ENCODE measurements around the gene NKX6-1.

The NKX6-1 gene

DNA sequence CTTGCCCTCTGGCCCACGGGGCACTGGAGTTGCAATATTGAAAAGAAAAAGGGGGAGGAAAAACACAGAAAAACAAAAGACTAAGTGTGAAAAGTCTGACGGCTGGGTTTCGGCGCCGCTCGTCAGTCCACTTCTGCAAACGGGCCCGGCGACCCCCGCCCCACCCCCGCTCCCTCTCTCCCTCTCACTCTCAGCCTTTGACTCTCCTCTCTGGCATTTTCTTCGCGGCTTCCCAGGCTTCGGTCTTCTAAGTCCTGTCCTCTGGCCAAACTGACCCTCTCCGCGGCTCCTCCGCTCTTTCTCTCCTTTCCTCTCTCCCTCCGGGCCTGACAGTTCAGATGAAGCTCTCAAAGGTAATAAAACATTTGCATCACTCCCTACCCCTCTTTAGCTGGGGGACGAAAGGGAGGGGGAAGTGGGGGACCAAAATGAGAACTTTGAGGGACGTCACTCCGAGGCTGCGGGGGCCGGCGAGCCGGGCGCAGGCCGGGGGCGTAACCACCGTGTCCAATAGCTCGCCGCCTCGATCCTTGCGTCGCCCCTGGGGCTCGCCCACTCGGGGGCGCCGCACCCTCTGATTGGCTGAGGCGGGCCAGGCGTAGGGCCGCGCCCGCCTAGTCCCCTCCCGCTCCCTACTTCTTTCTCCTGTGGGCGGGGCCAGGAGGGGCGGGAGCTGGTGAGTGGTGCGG is at the start of gene NKX6-1:
NKX6-1 (minus strand) TSS at position 358 of the 689 bp plus-strand sequence. CDS start 1,064 bp downstream, outside the sequence.
- DNase-seq: peak; percentile 82

DNA sequence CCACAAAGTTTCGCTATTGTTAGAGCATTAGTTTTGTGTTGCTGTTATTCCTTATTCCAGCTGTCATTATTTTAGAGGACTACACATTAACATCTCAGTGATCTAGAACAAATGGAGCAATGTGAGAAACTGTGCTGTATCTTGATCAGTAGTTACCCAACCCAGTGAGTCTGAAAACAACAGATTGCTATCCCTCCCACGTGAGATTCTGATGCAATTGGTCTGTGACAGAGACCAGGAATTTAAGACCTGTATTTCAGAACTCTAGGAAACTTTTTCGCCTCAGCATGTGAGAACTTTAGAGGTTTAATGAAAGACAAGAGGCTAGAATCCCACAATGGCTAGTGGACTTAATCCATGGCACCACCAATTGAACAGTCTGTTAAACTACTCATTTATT is 48.1 kb upstream of the NKX6-1 start:
- DNase-seq: no peak

DNA sequence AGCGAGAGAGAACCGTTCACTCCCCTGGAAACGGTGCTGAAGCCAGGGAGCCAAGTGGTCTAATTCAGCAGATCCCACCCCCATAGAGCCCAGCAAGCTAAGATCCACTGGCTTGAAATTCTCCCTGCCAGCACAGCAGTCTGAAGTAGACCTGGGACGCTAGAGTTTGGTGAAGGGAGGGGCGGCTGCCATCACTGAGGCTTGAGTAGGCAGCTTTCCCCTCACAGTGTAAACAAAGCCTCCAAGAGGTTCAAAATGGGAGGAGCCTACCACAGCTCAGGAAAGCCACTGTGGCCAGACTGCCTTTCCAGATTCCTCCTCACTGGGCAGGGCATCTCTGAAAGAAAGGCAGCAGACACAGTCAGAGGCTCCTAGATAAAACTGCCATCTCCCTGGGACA is 46.0 kb upstream of the NKX6-1 start:
- no peak for DNase-seq

DNA sequence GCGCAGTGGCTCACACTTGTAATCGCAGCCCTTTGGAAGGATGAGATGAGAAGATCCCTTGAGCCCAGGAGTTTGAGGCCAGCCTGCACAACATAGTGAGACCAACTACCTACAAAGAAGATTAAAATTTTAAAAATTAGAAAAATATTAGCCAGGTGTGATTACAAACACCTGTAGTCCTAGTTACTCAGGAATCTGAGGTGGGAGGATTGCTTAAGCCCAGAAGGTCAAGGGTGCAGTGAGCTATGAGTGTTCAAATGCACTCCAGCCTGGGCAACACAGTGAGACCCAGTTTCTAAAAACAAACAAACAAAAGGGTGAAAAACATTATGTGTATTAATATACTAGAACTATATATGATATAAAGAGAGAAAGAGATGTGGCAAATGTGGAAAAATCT is 36.8 kb upstream of the NKX6-1 start:
- no peak for DNase-seq

DNA sequence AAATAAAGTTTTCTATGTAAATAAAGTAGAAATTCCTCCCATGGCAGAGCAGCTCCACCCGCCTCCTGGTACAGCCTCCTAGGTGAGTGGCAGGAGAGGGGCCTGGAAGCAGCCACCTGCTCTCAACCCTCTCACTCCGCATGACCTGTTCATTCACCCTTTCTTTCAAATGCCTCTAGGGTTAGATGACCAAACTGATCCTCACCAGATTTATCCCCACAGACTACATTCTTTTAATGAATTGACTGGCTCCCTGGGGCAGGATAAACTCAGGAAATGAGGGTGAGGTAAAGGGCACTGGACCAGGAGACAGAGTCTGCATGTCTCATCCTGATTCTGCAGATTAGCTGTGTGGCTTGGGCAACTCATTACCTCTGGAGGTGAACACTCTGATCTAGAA is 32.6 kb upstream of the NKX6-1 start:
- no peak for DNase-seq

DNA sequence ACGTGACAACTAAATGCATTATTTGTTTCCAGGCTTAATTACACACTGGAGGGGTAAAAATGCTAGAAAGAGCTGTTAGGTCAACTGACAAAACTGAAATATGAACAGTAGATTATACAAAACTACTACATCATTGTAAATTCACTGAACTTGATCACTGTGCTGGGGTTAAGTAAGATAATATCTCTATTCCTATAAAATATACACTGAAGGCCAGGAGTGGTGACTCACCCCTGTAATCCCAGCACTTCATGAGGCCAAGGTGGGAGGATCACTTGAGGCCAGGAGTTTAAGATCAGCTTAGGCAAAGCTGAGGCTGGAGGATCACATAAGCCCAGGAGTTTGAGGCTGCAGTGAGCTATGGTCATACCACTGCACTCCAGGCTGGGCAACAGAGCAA is 31.8 kb upstream of the NKX6-1 start:
- DNase-seq: no peak

DNA sequence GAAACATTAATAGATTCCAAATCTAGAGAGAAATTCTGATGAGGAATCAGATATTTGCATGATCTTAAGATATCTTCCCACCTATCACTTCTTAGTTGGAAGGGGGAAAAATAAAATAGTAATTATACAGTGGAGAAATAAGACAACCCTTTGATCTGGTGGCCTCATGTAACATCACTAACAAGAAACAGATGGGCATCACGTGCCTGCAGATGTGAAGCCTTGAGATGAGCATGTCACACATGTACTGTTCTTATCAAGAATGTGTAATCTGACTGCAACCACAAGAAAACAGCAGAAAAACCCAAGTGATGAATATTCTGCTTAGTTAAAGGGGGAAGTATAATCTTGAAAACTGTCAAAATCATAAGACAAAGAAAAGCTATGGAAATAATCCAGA is 31.4 kb upstream of the NKX6-1 start:
- DNase-seq: no peak

DNA sequence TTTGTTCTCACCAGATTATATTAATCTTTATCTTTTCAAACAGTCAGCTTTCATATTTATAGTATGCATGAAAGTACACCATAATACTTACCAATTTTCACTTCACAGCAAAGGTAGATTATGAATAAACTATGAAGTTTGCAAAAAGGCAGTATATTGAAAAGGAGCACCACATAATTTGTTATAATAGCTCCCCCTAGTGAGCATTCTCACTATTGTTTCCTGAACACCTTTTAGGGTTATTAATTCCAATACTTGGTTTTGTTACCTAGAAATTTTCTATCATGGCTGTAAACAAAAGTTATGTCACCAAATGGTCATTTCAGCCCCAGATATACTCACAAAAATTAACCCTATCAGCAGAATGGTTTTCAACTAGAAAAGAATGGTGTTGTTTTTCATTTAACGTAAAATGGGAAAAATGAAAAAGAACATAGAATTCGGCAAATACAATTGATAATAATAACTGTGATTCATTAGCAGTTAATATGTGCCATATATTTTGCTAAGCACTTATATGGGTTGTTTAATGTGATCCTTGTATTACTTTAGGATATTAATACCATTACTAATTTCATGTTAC is 30.2 kb upstream of the NKX6-1 start:
- DNase-seq: peak; percentile 4

DNA sequence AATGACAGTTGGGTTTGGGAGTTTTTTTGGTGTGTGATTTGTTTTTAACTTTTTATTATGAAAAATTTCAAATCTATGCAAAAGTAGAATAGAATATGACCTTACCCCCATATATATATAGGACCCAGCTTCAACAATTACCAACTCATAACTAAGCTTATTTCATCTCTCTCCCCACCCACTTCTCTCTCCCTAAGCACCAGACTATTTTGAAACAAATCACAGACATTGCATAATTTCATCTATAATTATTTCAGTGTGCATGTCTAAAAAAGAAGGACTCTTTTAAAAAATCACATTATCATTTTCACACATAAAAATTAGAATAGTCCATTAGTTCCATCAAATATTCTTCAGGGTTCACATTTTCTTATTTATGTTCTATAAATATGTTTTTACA is 28.3 kb upstream of the NKX6-1 start:
- no peak for DNase-seq

DNA sequence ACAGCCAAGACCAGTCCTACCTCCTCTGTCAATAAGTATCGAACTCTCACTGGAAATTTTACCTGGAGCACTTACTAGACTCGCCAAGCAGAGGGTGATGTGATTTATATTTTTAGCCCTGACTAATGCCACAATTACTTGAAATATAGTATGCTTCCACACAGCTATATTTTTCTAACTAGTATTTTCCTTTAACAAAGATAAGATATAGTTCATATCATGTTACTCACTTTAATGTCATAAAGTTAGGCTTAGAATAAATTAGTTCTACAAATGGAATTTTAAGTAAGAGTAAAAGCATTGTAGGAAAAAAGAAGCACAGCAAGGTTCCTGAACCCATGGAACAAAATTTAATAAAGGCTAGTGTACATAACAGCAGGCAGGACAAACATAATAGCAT is 16.0 kb upstream of the NKX6-1 start:
- DNase-seq: no peak

DNA sequence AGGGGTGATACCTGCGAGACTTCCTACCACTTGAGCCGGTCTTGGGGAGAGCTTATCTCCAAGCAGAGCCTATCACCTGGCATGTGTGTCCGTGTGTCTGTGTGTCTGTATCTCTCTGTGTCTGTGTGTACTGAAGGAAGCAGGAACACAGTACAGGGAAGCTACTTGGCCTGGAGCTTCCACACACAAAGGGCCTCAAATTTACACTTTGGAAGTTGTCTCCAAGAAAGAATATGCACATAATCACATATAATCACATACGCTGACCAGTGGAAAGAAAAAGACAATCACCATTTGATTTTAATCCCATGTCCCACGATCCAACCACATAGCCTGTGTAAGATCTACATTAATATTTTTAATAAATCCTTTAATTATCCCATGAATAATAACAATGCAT is 13.2 kb upstream of the NKX6-1 start:
- no peak for DNase-seq

DNA sequence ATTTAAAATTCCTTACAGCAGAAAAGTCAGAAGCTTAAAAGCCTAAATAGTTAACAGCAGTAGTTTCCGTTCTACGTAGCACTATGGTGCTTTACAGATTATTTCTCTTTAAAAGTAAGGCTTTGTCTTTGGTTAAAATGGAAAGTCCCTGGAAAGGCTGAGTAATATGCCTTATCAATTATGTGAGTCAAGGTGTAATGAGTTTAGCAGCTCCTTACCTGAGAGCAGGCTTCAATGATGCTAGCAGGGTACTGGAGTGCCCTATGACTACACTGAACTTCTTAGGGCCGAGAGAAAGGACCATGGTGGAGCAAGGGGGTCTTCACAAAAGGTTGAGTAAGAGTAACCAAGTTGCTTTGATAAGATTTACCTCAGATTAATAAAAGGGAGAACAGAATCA is 12.6 kb upstream of the NKX6-1 start:
- no peak for DNase-seq

DNA sequence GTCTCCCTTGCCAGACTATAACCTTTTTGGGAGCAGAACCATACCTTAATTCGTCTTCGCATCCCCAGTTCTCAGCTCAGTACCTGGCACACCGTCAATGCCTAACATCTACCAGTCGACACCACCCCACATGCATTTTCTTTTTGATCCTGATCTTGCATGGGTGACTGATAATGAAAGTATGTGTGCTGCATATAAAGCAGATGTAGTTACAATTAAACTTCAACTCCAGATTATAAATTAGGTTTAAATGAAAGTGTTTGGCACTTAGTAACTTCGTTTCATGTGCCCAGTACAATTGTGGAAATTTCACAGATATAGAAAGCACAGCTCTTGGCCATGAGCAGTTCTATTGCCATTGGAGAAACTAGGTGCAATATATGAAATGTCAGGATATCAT is 8.8 kb upstream of the NKX6-1 start:
- no peak for DNase-seq

DNA sequence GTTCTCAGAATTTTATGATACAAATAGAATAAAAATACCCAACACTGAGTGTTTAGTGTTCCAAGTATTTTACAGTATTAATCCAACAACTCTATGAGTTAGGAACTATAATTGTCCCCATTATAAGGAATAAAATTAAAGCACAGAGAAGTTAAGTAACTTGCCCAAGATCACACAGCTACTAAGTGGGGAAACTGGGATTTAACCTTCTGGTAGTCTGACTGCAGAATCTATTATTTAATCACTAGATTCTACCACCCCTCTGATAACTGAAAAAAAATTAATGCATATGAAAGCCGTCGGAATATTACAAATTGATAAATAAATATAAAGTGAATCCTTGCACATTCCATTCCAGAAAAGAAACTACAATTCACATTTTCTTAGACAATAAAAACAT is 5.7 kb upstream of the NKX6-1 start:
- DNase-seq: no peak

DNA sequence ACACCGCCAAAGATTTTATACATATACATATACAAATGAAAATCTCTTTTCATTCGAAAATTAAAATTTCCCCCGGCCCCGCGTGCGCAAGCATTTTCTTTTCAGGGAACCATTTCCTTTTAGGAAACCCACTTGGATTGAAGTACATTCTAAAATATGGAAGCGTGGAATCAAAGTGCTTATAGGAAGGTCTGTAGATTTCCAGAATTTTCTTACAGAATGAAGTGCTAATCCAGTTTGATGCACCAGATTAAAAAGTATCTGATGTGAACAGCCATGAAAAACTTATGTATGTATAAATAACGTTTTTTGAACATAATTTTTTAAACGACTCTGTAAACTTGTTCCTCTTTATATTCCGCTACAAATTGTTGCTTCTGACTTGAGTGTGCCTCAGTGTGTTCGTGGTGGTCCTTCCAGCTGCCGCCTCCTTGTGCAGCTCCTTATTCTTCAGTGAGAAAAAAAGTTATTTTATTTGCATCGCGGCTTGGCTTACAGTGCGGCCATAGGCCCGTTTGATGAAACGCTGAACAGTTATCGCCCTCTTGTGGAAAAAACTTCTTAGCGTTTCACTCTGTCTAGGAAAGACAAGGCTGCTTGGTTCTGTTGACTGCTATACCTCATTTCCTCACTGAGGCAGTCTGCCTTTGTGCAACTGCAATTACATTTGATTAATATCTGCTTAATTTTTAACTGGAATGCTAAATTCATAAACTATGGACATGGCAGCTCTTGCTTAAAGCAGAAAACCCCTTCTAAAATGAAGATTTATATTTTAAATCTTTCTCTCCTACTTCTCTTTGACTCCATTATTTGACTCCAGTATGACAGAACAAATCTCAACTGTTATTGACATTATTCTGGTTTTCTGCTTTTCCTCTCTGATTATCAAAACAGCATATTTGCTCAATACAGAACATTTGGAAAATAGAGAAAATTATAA is 4.7 kb upstream of the NKX6-1 start:
- DNase-seq: peak; percentile 30

DNA sequence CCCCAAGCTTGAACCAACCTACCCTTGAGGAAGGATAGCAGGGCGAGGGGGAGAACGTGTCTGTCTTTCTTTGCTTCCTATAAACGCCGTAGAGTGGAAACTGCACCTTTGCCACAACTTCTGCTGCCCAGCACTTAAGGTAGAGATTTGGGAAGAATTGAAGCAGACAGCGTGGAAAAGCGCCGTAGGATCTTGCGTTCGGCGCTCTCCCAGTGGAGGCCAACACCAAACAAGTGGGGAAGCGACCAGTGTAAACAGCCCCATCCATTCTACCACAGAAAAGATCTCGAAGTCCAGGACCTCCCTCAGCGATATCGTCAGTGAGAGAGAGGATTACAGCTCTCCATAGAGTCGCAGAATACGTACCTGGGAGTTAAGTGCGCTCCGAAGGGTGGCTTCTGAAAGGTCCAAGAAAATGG is 3.9 kb upstream of the NKX6-1 start:
- no peak for DNase-seq

DNA sequence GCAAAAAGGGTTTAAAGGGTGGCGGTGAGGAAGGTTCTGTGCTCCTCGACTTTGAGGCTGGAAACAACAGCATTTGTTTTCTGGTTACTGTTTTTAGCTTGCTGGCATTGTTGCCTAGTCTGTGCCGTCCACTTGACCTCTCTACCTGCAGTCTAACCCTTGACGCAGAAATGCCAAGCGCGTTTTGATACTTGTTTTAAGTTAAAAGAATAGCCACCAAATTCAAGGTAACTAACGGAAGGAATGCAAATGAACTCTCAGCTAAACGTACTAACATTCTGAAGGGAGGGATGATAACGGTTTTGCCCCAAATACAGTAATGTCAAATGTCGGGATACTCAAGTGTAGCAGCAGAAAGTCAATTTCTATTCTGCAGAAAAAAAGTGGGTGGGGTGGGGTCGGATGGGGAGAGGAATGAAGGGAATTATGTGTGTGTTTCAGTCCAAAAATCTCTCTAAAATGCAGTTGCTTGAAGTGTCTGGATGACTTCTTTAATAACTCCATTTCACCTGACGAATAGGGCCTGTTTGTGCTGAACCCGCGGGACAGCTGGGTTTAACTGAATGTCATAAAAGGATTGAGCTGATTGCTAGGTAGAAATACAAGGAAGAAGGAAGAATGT is 3.4 kb upstream of the NKX6-1 start:
- DNase-seq: no peak

DNA sequence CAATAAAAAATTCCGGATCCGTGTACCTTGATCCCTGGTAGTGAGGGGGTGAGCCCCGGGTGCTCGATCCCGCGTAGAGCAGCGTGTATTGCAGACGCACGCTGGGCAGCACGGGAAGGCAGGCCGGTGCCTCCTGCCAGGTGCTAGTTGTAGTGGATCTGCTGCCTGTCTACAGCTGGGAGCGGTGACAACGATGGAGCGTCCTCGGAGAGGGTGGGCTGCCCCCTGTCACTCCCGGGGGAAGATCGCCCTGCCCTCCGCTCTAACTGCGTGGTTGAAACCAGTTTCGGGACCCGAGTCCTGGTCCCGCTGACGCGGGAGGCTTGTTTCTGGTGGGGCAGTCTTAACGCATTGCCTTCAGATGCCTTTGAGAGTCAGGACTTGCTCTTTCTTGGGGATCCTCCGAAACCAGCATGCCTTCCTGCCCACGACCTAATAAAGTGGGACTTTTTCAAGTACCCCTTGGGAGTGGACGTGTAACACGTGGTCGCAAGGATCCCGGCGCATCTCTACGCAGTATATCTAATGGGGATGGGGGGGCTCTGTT is 2.7 kb upstream of the NKX6-1 start:
- DNase-seq: no peak

DNA sequence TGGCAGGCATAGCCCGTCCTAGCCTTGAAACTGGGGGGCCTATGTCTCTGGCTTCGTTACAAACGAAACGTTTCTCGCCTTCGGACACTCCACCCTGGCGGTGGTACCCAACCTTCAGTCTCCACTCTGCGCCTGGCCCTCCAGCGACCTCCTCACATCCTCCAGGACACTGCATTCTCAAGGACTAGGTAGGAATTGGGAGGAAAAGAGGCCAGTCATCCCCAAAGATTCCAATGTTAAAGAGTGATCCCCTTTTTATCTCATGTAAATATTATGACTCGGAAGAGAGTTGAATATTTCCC is 2.1 kb upstream of the NKX6-1 start:
- DNase-seq: no peak

DNA sequence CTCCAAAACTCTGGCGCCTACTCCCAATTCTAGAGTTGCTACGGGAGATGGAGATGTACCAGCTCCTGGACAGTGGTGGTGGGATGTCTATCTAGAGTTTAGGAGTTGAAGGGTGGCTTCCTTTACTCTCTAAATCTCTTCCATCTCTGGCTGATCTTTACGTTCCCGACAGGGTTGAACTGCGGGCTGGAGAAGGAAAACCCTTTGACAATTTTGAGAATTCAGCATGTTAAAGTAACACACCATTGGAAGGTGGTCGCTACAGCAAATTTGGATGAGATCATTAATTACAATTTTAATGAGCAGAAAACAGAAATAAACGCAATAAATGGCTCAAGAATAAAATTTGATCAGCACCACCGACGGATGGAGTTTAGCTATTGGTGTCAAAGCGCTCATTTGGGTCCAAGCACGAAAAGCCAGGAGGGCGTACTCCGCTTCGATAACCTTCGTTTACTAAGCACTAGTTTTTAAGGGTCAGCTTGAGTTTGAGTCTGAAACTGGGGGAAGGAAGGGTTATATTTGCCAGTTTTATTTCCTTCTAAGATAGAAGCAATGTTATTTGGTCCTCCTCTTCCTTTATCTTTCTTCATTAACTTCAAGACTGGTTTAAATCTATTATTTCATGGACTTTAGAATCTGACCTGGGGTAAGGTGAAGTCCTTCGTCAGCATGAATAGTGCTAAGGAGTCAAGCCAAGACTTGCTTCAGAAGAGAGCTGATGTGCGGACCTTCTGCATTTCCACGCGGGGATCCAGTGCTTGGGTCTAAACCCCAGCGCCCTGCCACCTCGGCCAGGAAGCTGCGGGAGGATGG is 1.5 kb upstream of the NKX6-1 start:
- DNase-seq: no peak

DNA sequence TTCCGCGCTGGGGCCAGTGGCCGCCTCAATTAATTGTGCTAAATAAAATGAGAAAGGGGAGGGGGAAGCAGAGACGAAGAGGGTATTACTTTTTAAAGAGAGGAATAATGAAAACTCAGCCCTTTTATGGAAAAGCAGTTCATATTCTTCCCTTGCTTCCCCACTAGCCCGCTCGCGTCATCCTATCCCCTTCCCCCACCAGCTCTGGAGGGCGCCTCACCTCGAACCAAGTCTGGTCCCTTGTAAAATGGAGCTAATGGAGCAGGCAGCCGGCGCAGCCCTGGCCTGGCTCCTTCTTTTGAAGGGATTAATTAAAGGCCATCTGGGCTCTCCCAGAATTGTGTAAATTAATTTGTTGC is 511 bp upstream of the NKX6-1 start:
- peak; percentile 38 for DNase-seq

DNA sequence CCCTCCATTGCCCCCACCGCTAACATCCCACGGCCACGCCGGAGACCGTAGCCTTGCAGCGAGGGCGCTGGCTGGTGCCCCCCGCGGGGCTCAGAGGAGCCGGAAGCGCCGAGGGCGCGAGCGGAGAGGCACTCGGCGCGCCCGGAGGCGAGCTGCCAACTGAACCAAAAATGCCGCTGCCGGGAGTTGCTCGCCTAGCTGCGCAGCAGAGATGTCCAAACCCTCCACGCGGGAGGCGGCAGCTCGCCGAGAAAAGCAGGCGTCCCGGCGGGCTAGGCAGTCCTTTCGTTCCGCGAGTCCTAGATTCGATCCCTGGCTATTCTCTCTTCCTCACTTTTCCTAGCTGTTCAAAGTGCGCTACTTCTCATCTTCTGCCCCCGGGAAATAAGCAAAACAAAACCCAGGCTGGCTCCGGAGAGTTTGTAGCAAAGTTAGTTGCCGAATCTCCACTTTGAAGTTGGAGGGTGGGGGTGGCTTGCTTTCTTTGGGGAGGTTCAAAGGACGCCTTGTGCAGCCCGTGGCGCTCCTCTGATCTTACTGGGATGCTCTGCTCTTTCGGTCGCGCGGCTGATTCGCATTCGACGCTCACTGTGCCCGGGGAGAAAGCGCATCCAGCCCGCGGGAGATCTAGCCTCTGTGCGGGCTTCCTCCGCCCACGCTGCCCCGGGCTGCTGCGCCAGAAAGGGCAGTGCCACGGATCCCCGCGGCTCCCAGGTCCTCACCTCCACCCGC is 723 bp downstream of the NKX6-1 start:
- DNase-seq: peak; percentile 22
